Neural cell (in vitro differentiated cells): ENCODE results near the gene C1QB.

Source experiments
- EP300 ChIP-seq: fragments of 450-650 bp; conservative IDR thresholded peaks from 2 replicates; pipeline ENCODE4 v1.6.1; 2014; ENCODE audit warnings: antibody characterized with exemption, mild to moderate bottlenecking, moderate library complexity; ENCODE audit not compliant: poor library complexity, severe bottlenecking
- EZH2 ChIP-seq: fragments of 200-600, 300-800 bp; shearing (Covaris generic), sonication (generic); IDR thresholded peaks from 2 replicates; pipeline ENCODE4 v1.6.1; 2014; ENCODE audit warnings: antibody characterized with exemption, low read length, borderline replicate concordance, mild to moderate bottlenecking; ENCODE audit not compliant: insufficient read depth, poor library complexity, severe bottlenecking
- MXI1 ChIP-seq: fragments of 450-650 bp; conservative IDR thresholded peaks from 2 replicates; pipeline ENCODE4 v1.6.1; 2014; ENCODE audit warnings: antibody characterized with exemption, mild to moderate bottlenecking; ENCODE audit not compliant: poor library complexity, severe bottlenecking
- POLR2AphosphoS5 ChIP-seq: IDR thresholded peaks from 2 replicates; pipeline ENCODE4 v1.6.1; 2012
- RAD21 ChIP-seq: fragments of 450-650 bp; conservative IDR thresholded peaks from 2 replicates; pipeline ENCODE4 v1.6.1; 2014; ENCODE audit warnings: antibody characterized with exemption, mild to moderate bottlenecking, moderate library complexity
- SMC3 ChIP-seq: fragments of 450-650 bp; conservative IDR thresholded peaks from 2 replicates; pipeline ENCODE4 v1.6.1; 2014; ENCODE audit warnings: antibody characterized with exemption, mild to moderate bottlenecking, moderate library complexity; ENCODE audit not compliant: poor library complexity
- TF ChIP-seq, protein P1 (sequence below): fragments of 450-650 bp; IDR thresholded peaks from 2 replicates; pipeline ENCODE4 v1.5.1; 2014; ENCODE audit warnings: antibody characterized with exemption, mild to moderate bottlenecking, moderate library complexity; ENCODE audit not compliant: poor library complexity, severe bottlenecking
- TF ChIP-seq, protein P2 (sequence below): IDR thresholded peaks from 2 replicates; pipeline ENCODE4 v1.6.1; 2012; ENCODE audit warnings: borderline replicate concordance

DNA sequence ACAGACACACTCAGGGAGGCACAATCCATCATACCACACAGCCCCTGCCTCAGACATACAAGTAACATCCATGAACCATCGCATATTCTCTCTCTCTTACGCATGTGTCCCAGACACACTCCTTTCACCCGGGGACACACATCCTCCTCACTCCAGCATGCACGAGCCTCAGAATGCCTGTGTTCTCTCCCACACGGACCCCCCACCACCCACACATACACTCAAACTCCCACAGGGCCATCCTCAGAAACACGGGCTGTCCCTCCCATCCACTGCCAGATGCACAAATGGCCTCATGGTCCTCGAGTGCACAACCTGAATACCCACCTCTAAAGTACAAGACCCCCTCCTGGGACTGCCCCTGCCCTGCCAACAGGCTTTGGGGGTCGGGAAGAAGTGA, 11.8 kb upstream of the C1QB start:
- TF ChIP-seq POLR2AphosphoS5 (no peak), EZH2 (no peak), RAD21 (no peak), SMC3 (no peak), EP300 (no peak), MXI1 (no peak)
- TF ChIP-seq, protein P1, sequence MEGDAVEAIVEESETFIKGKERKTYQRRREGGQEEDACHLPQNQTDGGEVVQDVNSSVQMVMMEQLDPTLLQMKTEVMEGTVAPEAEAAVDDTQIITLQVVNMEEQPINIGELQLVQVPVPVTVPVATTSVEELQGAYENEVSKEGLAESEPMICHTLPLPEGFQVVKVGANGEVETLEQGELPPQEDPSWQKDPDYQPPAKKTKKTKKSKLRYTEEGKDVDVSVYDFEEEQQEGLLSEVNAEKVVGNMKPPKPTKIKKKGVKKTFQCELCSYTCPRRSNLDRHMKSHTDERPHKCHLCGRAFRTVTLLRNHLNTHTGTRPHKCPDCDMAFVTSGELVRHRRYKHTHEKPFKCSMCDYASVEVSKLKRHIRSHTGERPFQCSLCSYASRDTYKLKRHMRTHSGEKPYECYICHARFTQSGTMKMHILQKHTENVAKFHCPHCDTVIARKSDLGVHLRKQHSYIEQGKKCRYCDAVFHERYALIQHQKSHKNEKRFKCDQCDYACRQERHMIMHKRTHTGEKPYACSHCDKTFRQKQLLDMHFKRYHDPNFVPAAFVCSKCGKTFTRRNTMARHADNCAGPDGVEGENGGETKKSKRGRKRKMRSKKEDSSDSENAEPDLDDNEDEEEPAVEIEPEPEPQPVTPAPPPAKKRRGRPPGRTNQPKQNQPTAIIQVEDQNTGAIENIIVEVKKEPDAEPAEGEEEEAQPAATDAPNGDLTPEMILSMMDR: no peak
- TF ChIP-seq, protein P2, sequence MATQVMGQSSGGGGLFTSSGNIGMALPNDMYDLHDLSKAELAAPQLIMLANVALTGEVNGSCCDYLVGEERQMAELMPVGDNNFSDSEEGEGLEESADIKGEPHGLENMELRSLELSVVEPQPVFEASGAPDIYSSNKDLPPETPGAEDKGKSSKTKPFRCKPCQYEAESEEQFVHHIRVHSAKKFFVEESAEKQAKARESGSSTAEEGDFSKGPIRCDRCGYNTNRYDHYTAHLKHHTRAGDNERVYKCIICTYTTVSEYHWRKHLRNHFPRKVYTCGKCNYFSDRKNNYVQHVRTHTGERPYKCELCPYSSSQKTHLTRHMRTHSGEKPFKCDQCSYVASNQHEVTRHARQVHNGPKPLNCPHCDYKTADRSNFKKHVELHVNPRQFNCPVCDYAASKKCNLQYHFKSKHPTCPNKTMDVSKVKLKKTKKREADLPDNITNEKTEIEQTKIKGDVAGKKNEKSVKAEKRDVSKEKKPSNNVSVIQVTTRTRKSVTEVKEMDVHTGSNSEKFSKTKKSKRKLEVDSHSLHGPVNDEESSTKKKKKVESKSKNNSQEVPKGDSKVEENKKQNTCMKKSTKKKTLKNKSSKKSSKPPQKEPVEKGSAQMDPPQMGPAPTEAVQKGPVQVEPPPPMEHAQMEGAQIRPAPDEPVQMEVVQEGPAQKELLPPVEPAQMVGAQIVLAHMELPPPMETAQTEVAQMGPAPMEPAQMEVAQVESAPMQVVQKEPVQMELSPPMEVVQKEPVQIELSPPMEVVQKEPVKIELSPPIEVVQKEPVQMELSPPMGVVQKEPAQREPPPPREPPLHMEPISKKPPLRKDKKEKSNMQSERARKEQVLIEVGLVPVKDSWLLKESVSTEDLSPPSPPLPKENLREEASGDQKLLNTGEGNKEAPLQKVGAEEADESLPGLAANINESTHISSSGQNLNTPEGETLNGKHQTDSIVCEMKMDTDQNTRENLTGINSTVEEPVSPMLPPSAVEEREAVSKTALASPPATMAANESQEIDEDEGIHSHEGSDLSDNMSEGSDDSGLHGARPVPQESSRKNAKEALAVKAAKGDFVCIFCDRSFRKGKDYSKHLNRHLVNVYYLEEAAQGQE: no peak
